Prostate gland (tissue), 2 donors: ENCODE results near the gene ETV4. TPM values are rescaled to one million over a fixed set of nuclear protein-coding genes. Genes with fewer than 3 reads are reported as not detected.

Experiments used
- DNase-seq: peaks from one replicate; pipeline ENCODE4 v3.0.0-alpha.2; 2019; ENCODE audit warnings: low spot score
- H3K27ac ChIP-seq, 2 donors: fragments of 200-600 bp; sonication (generic); 2 replicates each; pipeline ENCODE4 v1.5.1; 2017 to 2019
- H3K27me3 ChIP-seq: fragments of 200-600 bp; sonication (generic); replicated peaks from 2 replicates; pipeline ENCODE4 v1.5.1; 2019; ENCODE audit not compliant: insufficient read depth
- H3K36me3 ChIP-seq, 2 donors: fragments of 200-600 bp; sonication (generic); 1 replicate in 1 of 2; 2 replicates in 1 of 2; pipeline versions ENCODE4 v1.5.1 to v1.8.1; 2017 to 2019
- H3K4me1 ChIP-seq: fragments of 200-600 bp; sonication (generic); replicated peaks from 2 replicates; pipeline ENCODE4 v1.5.1; 2019
- H3K4me3 ChIP-seq, 2 donors: fragments of 200-600 bp; sonication (generic); 2 replicates each; pipeline ENCODE4 v1.5.1; 2017 to 2019
- H3K9me3 ChIP-seq: fragments of 200-600 bp; sonication (generic); 2 replicates; pipeline ENCODE4 v1.5.1; 2017
- POLR2A ChIP-seq: fragments of 450-650 bp; IDR thresholded peaks from one replicate; pipeline ENCODE4 v1.6.1; 2016; ENCODE audit warnings: antibody characterized with exemption, mild to moderate bottlenecking
- POLR2AphosphoS5 ChIP-seq: sonication (generic); formaldehyde crosslinking; IDR thresholded peaks from one replicate; pipeline ENCODE4 v1.6.1; 2017; ENCODE audit warnings: antibody characterized with exemption
- WGBS: methylation state at CpG from one replicate; pipeline ENCODE4 v1.1.5; 2018; 5-methylcytosine and 5-hydroxymethylcytosine counted together
- intact Hi-C: fragments of 100-400 bp; cut with DNase I; formaldehyde crosslinking; loops from one replicate; pipeline ENCODE4 v1.14.2; 2022
- total RNA-seq, 2 donors: library from RNA; depleted of rRNA; stranded (reverse); fragments of >200 nt; gene quantifications; one replicate each; pipeline ENCODE4 v1.1.0, GENCODE V29; 2016
- TF ChIP-seq, protein P1 (sequence below), 4 experiments: fragments of 200-600 bp in 2 of 4; fragments of 450-650 bp in 2 of 4; sonication (generic) in 2 of 4; IDR thresholded peaks; 1 replicate in 3 of 4; 2 replicates in 1 of 4; pipeline ENCODE4 v1.5.1; 2016 to 2019; ENCODE audit warnings: antibody characterized with exemption in 4 of 4, mild to moderate bottlenecking in 2 of 4, moderate library complexity in 2 of 4

Gene ETV4
- total RNA-seq, 2 donors from 2014 or later, result 2.9 to 4.0 TPM

DNA sequence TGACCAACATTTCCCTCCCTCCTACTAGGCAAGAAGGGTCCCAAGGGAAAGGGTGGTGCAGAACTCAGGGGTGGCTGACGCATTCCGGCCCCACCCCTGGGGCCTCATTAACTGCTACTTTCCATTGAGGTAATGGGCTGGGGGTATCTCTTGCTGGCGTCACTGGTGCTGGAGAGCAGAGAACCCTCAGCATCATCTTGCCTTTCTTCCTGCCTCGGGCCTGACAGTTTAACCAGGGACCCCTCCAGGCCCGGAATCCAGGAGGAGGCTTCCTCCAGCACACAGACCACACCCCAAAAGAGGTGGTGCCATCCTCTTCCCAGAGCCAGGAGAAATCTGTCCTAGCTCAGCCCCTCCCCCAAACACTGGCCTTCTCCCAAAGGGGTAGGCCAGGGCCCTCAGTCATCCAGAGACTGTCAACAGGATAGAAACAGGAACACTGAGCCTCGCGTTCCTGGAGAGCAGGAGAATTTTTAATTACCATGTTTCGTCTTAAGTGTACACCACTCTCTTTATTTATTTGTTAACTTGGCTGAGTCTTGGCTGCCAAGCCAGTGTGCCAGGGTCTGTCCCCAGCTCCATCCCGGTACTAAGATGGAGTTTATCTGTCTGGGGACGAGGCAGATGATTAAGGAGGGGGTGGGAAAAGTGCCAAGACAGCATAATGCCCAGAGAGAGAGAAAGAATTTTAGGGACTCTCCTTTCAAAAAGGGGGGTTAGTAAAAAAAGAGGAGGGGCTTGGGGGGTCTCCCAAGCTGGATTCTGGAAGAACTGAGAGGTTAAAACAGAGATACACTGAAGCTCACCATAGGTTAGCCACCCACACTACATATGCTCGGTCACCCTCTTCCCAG lies 5.1 kb downstream of the ETV4 start:
- 52% methylated on average over 11 of the region's 11 CpGs for WGBS
- Histone ChIP-seq H3K9me3 (no peaks in the 10 kb centered on the region), H3K4me3 (no peak overlapping the region), H3K27me3 (peaks cover 2% of the 10 kb centered on the region), H3K27ac (no peak overlapping the region), H3K4me1 (no peaks in the 10 kb centered on the region), H3K36me3 (no peaks in the 10 kb centered on the region)
- intact Hi-C loops, result no loop called here
- TF ChIP-seq, protein P1, sequence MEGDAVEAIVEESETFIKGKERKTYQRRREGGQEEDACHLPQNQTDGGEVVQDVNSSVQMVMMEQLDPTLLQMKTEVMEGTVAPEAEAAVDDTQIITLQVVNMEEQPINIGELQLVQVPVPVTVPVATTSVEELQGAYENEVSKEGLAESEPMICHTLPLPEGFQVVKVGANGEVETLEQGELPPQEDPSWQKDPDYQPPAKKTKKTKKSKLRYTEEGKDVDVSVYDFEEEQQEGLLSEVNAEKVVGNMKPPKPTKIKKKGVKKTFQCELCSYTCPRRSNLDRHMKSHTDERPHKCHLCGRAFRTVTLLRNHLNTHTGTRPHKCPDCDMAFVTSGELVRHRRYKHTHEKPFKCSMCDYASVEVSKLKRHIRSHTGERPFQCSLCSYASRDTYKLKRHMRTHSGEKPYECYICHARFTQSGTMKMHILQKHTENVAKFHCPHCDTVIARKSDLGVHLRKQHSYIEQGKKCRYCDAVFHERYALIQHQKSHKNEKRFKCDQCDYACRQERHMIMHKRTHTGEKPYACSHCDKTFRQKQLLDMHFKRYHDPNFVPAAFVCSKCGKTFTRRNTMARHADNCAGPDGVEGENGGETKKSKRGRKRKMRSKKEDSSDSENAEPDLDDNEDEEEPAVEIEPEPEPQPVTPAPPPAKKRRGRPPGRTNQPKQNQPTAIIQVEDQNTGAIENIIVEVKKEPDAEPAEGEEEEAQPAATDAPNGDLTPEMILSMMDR (IDR thresholded peaks at IDR 0.05), result no peak
- no peak for TF ChIP-seq POLR2AphosphoS5
- TF ChIP-seq POLR2A, result no peak
- DNase-seq, result no peak

DNA sequence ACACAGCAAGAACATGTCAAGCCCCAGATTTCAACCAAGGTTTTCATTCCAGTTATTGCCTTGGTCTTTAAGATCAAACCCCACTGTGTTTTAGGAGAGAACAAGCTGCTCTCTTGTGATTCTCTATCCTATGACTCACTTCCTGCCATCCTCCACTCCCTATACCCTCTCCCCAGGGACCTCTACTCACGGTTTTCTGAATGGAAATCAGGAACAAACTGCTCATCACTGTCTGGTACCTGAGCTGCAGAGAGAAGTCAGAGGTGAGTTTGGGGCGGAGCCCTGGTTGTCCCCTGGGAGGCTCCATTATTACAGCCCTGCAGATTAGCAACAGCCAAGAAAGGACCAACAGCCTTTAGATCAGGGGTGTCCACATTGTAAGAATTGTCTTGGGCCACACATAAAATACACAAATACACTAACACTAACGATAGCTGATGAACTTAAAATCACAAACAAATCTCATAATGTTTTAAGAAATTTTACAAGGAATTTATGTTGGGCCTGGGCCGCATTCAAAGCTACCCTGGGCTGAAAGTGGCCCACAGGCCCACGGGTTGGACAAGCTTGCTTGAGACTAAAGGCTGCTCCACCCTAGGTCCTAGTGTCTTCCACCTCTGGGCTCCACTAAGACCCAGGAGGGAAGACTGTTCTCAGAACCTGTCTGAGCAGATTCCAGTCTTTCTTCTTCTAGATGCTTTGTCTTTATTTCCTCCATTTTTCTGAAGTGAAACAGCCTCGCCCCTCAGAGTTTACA lies 9.7 kb downstream of the ETV4 start:
- no peaks in the 10 kb centered on the region for H3K27me3 ChIP-seq
- H3K4me3 ChIP-seq, result no peak overlapping the region
- no peak overlapping the region for H3K27ac ChIP-seq
- no peaks in the 10 kb centered on the region for H3K9me3 ChIP-seq
- no peaks in the 10 kb centered on the region for H3K4me1 ChIP-seq
- intact Hi-C loops, result no loop called here
- TF ChIP-seq, protein P1 (IDR thresholded peaks at IDR 0.05), result no peak
- TF ChIP-seq POLR2AphosphoS5 (no peak), POLR2A (no peak)
- H3K36me3 ChIP-seq, result no peaks in the 10 kb centered on the region
- WGBS, result 70% methylated on average over 6 of the region's 6 CpGs
- DNase-seq, result no peak

DNA sequence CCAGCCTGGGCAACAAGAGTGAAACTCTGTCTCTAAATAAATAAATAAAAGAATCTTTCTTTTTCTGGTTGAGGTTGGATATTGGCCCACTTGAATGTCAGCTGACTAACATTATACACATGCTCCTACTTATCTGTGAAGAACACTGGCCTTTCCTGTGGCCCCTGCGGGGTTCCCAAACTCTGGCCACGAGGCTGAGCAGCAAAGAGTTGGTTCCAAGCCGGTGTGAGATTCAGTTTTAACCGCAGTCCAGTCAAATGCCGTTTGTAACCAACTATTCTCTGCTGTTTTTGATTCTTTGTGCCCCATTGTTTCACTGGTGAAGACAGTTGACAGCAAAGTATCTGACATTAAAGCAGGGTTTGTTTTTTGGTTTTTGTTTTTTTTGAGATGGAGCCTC lies 11.2 kb downstream of the ETV4 start:
- intact Hi-C loops, result no loop called here
- no peak overlapping the region for H3K27ac ChIP-seq
- H3K36me3 ChIP-seq, result no peaks in the 10 kb centered on the region
- H3K4me1 ChIP-seq, result peaks cover 3% of the 10 kb centered on the region
- TF ChIP-seq, protein P1 (IDR thresholded peaks at IDR 0.05), result no peak
- no peak for TF ChIP-seq POLR2AphosphoS5
- TF ChIP-seq POLR2A, result no peak
- WGBS, result 91% methylated on average over 5 of the region's 5 CpGs
- DNase-seq, result no peak
- H3K4me3 ChIP-seq, result no peak overlapping the region
- H3K9me3 ChIP-seq, result no peaks in the 10 kb centered on the region
- H3K27me3 ChIP-seq, result no peaks in the 10 kb centered on the region

DNA sequence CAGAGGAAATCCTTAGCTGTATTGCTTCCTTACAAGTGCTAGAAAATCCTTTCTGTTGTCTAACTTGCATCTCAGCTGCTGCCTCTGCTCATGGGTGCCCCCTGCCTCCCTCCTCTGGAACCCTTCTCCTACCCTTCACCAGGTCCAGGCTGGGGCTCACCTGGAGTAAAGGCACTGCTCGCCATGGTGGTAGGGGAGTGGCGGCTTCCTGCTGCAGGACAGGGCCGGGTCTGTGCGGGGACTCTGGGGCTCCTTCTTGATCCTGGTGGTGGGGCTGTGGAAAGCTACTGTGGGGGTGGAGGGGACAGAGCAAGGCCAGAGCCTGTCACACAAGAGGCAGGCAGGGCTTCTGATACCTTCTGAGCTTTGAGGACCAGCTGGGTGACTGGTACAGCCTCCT lies 12.4 kb downstream of the ETV4 start:
- H3K36me3 ChIP-seq, result no peaks in the 10 kb centered on the region
- WGBS, result 98% methylated on average over 4 of the region's 4 CpGs
- TF ChIP-seq POLR2AphosphoS5 (no peak), POLR2A (no peak)
- TF ChIP-seq, protein P1 (IDR thresholded peaks at IDR 0.05), result no peak
- H3K27ac ChIP-seq, result no peak overlapping the region
- H3K27me3 ChIP-seq, result no peaks in the 10 kb centered on the region
- intact Hi-C loops, result no loop called here
- peaks cover 6% of the 10 kb centered on the region for H3K4me1 ChIP-seq
- no peak for DNase-seq
- no peak overlapping the region for H3K4me3 ChIP-seq
- H3K9me3 ChIP-seq, result no peaks in the 10 kb centered on the region
